Karpas-422 (cell line): ENCODE data around the gene EGFL7. TPM values are rescaled to one million over a fixed set of nuclear protein-coding genes. Genes with fewer than 3 reads are reported as not detected.

Source experiments
- DNase-seq: peaks from one replicate; pipeline ENCODE4 v3.0.0-alpha.2; 2015
- H2AFZ ChIP-seq: fragments of 200-600 bp; sonication (generic); 2 replicates; pipeline ENCODE4 v1.6.1; 2014; ENCODE audit warnings: antibody characterized with exemption, low read length, mixed read lengths
- H3K27ac ChIP-seq: fragments of 200-600 bp; sonication (generic); 2 replicates; pipeline ENCODE4 v1.5.1; 2014; ENCODE audit warnings: mild to moderate bottlenecking, low read length, moderate library complexity
- H3K27me3 ChIP-seq: fragments of 200-600 bp; sonication (generic); 2 replicates; pipeline ENCODE4 v1.6.1; 2014; ENCODE audit warnings: low read length, mixed read lengths
- H3K36me3 ChIP-seq: fragments of 200-600 bp; sonication (generic); 2 replicates; pipeline ENCODE4 v1.6.1; 2014; ENCODE audit warnings: low read length, mixed read lengths; ENCODE audit not compliant: insufficient read depth
- H3K4me1 ChIP-seq: fragments of 200-600 bp; sonication (generic); 2 replicates; pipeline ENCODE4 v1.6.1; 2014; ENCODE audit warnings: mild to moderate bottlenecking, low read length, mixed read lengths
- H3K4me2 ChIP-seq: fragments of 200-600 bp; sonication (generic); 2 replicates; pipeline ENCODE4 v1.6.1; 2014; ENCODE audit warnings: low read length, low read depth, mild to moderate bottlenecking; ENCODE audit not compliant: poor library complexity, severe bottlenecking
- H3K4me3 ChIP-seq: fragments of 200-600 bp; sonication (generic); 2 replicates; pipeline ENCODE4 v1.5.1; 2014; ENCODE audit warnings: mild to moderate bottlenecking, antibody characterized with exemption, low read length, mixed read lengths
- H3K79me2 ChIP-seq: fragments of 200-600 bp; sonication (generic); 2 replicates; pipeline ENCODE4 v1.6.1; 2014; ENCODE audit warnings: mild to moderate bottlenecking, low read length, mixed read lengths
- H3K9ac ChIP-seq: fragments of 200-600 bp; sonication (generic); 2 replicates; pipeline ENCODE4 v1.6.0; 2014; ENCODE audit warnings: low read length
- H3K9me2 ChIP-seq: fragments of 200-600 bp; sonication (generic), shearing (Covaris generic); replicated peaks from 2 replicates; pipeline ENCODE4 v1.6.0; 2014; ENCODE audit warnings: mild to moderate bottlenecking, low read length, moderate library complexity; ENCODE audit not compliant: insufficient read depth
- H3K9me3 ChIP-seq: fragments of 300-700, 200-600 bp; sonication (generic); 2 replicates; pipeline ENCODE4 v1.6.1; 2014; ENCODE audit warnings: low read length, mixed read lengths
- H4K20me1 ChIP-seq: fragments of 200-600 bp; sonication (generic); 2 replicates; pipeline ENCODE4 v1.6.1; 2014; ENCODE audit warnings: mild to moderate bottlenecking, antibody characterized with exemption, low read length, low read depth; ENCODE audit not compliant: insufficient read depth
- total RNA-seq: library from RNA; depleted of rRNA; stranded (reverse); fragments of >200 nt; shearing (Covaris generic); gene quantifications from 2 replicates; pipeline ENCODE4 v1.2.3, GENCODE V29; 2014; ENCODE audit warnings: low replicate concordance

EGFL7 gene
- total RNA-seq, 1 experiment from 2014 or later: not detected

DNA sequence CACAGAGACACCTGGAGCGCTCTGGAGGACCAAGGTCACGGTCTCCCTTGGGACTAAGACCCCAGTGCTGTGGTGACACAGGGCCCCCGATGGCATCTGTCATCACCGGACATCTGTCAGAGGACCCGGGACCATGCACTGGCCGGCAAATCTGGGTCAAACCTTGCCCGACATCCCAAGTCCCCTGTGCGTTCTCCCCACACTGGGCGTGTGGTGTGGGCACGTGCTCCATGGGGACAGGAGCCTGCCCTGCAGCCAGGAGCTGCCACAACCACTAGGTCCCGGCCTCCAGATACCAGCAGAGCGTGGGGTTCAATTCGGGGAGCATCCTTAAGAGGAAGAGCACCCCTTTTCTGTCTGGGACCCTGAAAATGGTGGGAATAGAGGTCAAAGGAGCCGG lies 21.0 kb downstream of the EGFL7 start:
- H3K79me2 ChIP-seq: peaks cover 7% of the 10 kb centered on the region
- H3K9me3 ChIP-seq: no peaks in the 10 kb centered on the region
- H3K36me3 ChIP-seq: no peaks in the 10 kb centered on the region
- H3K27me3 ChIP-seq: no peaks in the 10 kb centered on the region
- no peak overlapping the region for H3K27ac ChIP-seq
- H3K4me2 ChIP-seq: no peak overlapping the region
- no peak for DNase-seq
- no peak overlapping the region for H3K4me3 ChIP-seq
- H3K9me2 ChIP-seq: no peaks in the 10 kb centered on the region
- no peak overlapping the region for H3K9ac ChIP-seq
- H3K4me1 ChIP-seq: peaks cover 14% of the 10 kb centered on the region
- H2AFZ ChIP-seq: no peak overlapping the region
- peaks cover 22% of the 10 kb centered on the region for H4K20me1 ChIP-seq

DNA sequence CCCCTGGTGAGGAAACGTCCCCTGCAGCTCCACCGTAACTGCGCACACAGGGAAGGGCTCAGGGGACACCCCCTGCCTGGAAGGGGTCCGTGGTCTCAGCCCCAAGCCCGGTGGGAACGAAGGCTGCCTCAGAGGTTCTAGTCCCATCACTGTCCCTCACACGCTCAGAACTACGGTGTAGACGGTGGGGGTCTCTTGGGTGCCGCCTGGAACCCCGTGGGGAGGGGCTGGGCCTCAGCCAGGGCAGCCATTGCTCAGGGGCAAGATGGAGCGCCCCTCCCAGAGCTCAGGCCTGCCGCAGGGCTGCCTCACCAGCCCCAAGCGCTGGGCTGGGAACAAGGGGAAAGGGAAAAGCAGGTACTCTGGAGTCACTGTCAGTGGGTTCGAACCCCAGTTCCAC lies 21.6 kb downstream of the EGFL7 start:
- Histone ChIP-seq H3K27ac (no peak overlapping the region), H2AFZ (no peak overlapping the region), H3K9me2 (no peaks in the 10 kb centered on the region), H3K9ac (no peak overlapping the region), H3K4me2 (no peak overlapping the region), H3K4me1 (peaks cover 14% of the 10 kb centered on the region), H3K9me3 (no peaks in the 10 kb centered on the region), H3K27me3 (no peaks in the 10 kb centered on the region), H3K4me3 (no peak overlapping the region), H3K79me2 (peaks cover 7% of the 10 kb centered on the region), H3K36me3 (no peaks in the 10 kb centered on the region), H4K20me1 (peaks cover 22% of the 10 kb centered on the region)
- no peak for DNase-seq

GRCh38 chr9:136684799-136685198 lies 22.1 kb downstream of the EGFL7 start:
- Histone ChIP-seq H3K27ac (no peak overlapping the region), H3K9ac (no peak overlapping the region), H3K4me1 (peaks cover 14% of the 10 kb centered on the region), H3K36me3 (no peaks in the 10 kb centered on the region), H3K27me3 (no peaks in the 10 kb centered on the region), H3K4me3 (no peak overlapping the region), H3K79me2 (peaks cover 7% of the 10 kb centered on the region), H3K4me2 (no peak overlapping the region), H4K20me1 (peaks cover 22% of the 10 kb centered on the region), H2AFZ (no peak overlapping the region), H3K9me2 (no peaks in the 10 kb centered on the region), H3K9me3 (no peaks in the 10 kb centered on the region)
- DNase-seq: no peak

GRCh38 chr9:136685216-136685615 lies 22.5 kb downstream of the EGFL7 start:
- H4K20me1 ChIP-seq: peaks cover 22% of the 10 kb centered on the region
- no peaks in the 10 kb centered on the region for H3K9me2 ChIP-seq
- no peak overlapping the region for H2AFZ ChIP-seq
- no peaks in the 10 kb centered on the region for H3K27me3 ChIP-seq
- no peak overlapping the region for H3K9ac ChIP-seq
- no peak overlapping the region for H3K27ac ChIP-seq
- H3K4me2 ChIP-seq: peak overlapping the region; percentile 92
- H3K79me2 ChIP-seq: peaks cover 7% of the 10 kb centered on the region
- no peak overlapping the region for H3K4me3 ChIP-seq
- H3K9me3 ChIP-seq: no peaks in the 10 kb centered on the region
- no peaks in the 10 kb centered on the region for H3K36me3 ChIP-seq
- no peak for DNase-seq
- peaks cover 14% of the 10 kb centered on the region for H3K4me1 ChIP-seq

DNA sequence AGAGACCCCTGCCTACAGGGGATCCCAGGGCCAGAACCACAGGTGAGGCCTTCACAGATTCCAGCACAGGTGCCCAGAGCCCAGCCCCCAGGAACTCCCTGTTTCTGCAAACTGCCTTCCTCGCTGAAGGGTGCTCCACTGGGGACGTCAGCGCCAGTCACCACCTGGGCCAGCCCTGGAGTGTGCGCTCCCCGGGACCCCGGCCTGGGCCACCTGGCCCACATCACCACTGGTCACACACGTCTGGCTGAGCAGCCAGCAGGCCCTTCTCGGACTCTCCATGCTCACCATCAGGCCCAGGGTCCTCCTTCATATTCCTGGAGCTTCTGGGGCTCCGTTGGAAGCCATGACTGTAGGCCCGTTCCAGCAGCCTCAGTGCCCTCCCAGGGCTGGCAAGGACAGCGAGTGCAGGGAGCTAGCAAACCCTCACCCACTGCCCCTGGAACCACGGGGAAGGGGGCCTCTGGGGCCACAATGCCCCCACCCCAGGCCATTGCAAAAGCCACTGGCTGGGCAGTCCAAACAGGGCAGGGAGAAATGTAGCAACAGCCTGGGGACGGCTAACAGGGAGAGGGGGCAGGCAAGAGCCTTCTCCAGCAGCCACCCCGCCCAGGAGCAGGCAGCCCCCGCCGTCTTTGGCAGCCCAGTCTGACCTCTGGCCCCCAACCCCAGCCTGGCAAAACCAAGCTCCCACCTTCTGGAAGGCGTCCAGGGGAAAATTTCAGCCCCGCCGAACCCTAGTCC lies 23.2 kb downstream of the EGFL7 start:
- Histone ChIP-seq H3K4me1 (peaks cover 14% of the 10 kb centered on the region), H3K9ac (peak overlapping the region; percentile 95), H3K4me3 (peak overlapping the region; percentile 91), H3K79me2 (peaks cover 7% of the 10 kb centered on the region), H4K20me1 (peaks cover 22% of the 10 kb centered on the region), H3K9me3 (no peaks in the 10 kb centered on the region), H3K4me2 (peak overlapping the region; percentile 92), H3K9me2 (no peaks in the 10 kb centered on the region), H3K27ac (no peak overlapping the region), H3K27me3 (no peaks in the 10 kb centered on the region), H3K36me3 (no peaks in the 10 kb centered on the region), H2AFZ (no peak overlapping the region)
- no peak for DNase-seq

GRCh38 chr9:136686534-136686793 lies 23.7 kb downstream of the EGFL7 start:
- Histone ChIP-seq H3K9me2 (no peaks in the 10 kb centered on the region), H3K4me2 (peak overlapping the region; percentile 92), H3K79me2 (peaks cover 7% of the 10 kb centered on the region), H3K9ac (peak overlapping the region; percentile 95), H3K9me3 (no peaks in the 10 kb centered on the region), H3K27me3 (no peaks in the 10 kb centered on the region), H3K27ac (no peak overlapping the region), H4K20me1 (peaks cover 22% of the 10 kb centered on the region), H3K4me3 (peak overlapping the region; percentile 91), H3K36me3 (no peaks in the 10 kb centered on the region), H3K4me1 (peaks cover 14% of the 10 kb centered on the region), H2AFZ (peak overlapping the region; percentile 91; the same call in 1 of the 2 replicates)
- DNase-seq: peak; percentile 51

- Histone ChIP-seq H3K36me3 (no peaks in the 10 kb centered on the region), H3K27me3 (no peaks in the 10 kb centered on the region), H3K4me2 (peak within 1 kb of the TSS; percentile 92), H3K27ac (no peak within 1 kb of the TSS; the same call in 1 of the 2 replicates), H3K9me3 (no peaks in the 10 kb centered on the region), H4K20me1 (peaks cover 19% of the 10 kb centered on the region), H3K9ac (peak within 1 kb of the TSS; percentile 95), H2AFZ (peak within 1 kb of the TSS; percentile 91; the same call in 1 of the 2 replicates), H3K9me2 (no peaks in the 10 kb centered on the region), H3K4me1 (peaks cover 14% of the 10 kb centered on the region), H3K79me2 (peaks cover 7% of the 10 kb centered on the region), H3K4me3 (peak within 1 kb of the TSS; percentile 91)
- DNase-seq: peak; percentile 82
Measured at GRCh38 chr9:136686794-136687711, 24.3 kb downstream of the EGFL7 start, which contains the start of gene AGPAT2. Gene AGPAT2, minus strand, starts transcription at chr9:136687457. Its CDS starts 100 bp downstream, at chr9:136687357.

GRCh38 chr9:136687721-136688223 lies 25.1 kb downstream of the EGFL7 start:
- Histone ChIP-seq H3K27me3 (no peaks in the 10 kb centered on the region), H3K9ac (no peak overlapping the region), H3K79me2 (peaks cover 7% of the 10 kb centered on the region), H3K9me2 (no peaks in the 10 kb centered on the region), H3K4me1 (peaks cover 14% of the 10 kb centered on the region), H3K27ac (no peak overlapping the region), H3K36me3 (no peaks in the 10 kb centered on the region), H3K4me3 (no peak overlapping the region), H3K4me2 (no peak overlapping the region), H2AFZ (no peak overlapping the region), H4K20me1 (peaks cover 16% of the 10 kb centered on the region), H3K9me3 (no peaks in the 10 kb centered on the region)
- peak; percentile 52 for DNase-seq
